GM19467 (cell line): Measurements from ENCODE around the gene LRPAP1.

ENCODE experiments used
- ATAC-seq: cut with Tn5 transposase; IDR thresholded peaks from one replicate; pipeline ENCODE4 v1.9.1; 2021; ENCODE audit warnings: mild to moderate bottlenecking, moderate library complexity; ENCODE audit not compliant: unreplicated experiment

Gene LRPAP1

GRCh38 chr4:3533423-3533820 lies 1.2 kb upstream of the LRPAP1 start:
- no peak for ATAC-seq

- no peak for ATAC-seq
Measured at GRCh38 chr4:3532751-3533422, 665 bp upstream of the LRPAP1 start.

GRCh38 chr4:3531318-3531878 lies 824 bp downstream of the LRPAP1 start:
- no peak for ATAC-seq

- no peak for ATAC-seq
Measured at GRCh38 chr4:3530663-3531254, 1.5 kb downstream of the LRPAP1 start.

- no peak for ATAC-seq
Measured at GRCh38 chr4:3530051-3530450, 2.2 kb downstream of the LRPAP1 start.

- ATAC-seq, result no peak
Measured at GRCh38 chr4:3529363-3529762, 2.9 kb downstream of the LRPAP1 start.

- no peak for ATAC-seq
Measured at GRCh38 chr4:3527914-3528876, 4.0 kb downstream of the LRPAP1 start.

GRCh38 chr4:3527101-3527913 lies 4.9 kb downstream of the LRPAP1 start:
- no peak for ATAC-seq

- ATAC-seq, result no peak
Measured at GRCh38 chr4:3526456-3526855, 5.8 kb downstream of the LRPAP1 start.

GRCh38 chr4:3525532-3526430 lies 6.4 kb downstream of the LRPAP1 start:
- ATAC-seq, result no peak

- ATAC-seq, result no peak
Measured at GRCh38 chr4:3524920-3525319, 7.3 kb downstream of the LRPAP1 start.

- ATAC-seq, result no peak
Measured at GRCh38 chr4:3524349-3524748, 7.9 kb downstream of the LRPAP1 start.

- no peak for ATAC-seq
Measured at GRCh38 chr4:3523628-3524221, 8.5 kb downstream of the LRPAP1 start.

- no peak for ATAC-seq
Measured at GRCh38 chr4:3523146-3523627, 9.0 kb downstream of the LRPAP1 start.

GRCh38 chr4:3522651-3523050 lies 9.6 kb downstream of the LRPAP1 start:
- no peak for ATAC-seq

GRCh38 chr4:3522326-3522640 lies 9.9 kb downstream of the LRPAP1 start:
- no peak for ATAC-seq

- ATAC-seq, result no peak
Measured at GRCh38 chr4:3521621-3522325, 10.4 kb downstream of the LRPAP1 start.

GRCh38 chr4:3520796-3521600 lies 11.2 kb downstream of the LRPAP1 start:
- no peak for ATAC-seq
